HG03571 (cell line): Measurements from ENCODE around the gene DDX27.

ENCODE experiments used
- ATAC-seq: cut with Tn5 transposase; IDR thresholded peaks from one replicate; pipeline ENCODE4 v1.9.1; 2021; ENCODE audit not compliant: unreplicated experiment

DDX27 gene

GRCh38 chr20:49287555-49288249, 68.5 kb downstream of the DDX27 start:
- no peak for ATAC-seq

- ATAC-seq, result no peak
Observed at GRCh38 chr20:49288250-49288751, 69.1 kb downstream of the DDX27 start.

GRCh38 chr20:49288784-49289696, 69.8 kb downstream of the DDX27 start:
- no peak for ATAC-seq

DNA sequence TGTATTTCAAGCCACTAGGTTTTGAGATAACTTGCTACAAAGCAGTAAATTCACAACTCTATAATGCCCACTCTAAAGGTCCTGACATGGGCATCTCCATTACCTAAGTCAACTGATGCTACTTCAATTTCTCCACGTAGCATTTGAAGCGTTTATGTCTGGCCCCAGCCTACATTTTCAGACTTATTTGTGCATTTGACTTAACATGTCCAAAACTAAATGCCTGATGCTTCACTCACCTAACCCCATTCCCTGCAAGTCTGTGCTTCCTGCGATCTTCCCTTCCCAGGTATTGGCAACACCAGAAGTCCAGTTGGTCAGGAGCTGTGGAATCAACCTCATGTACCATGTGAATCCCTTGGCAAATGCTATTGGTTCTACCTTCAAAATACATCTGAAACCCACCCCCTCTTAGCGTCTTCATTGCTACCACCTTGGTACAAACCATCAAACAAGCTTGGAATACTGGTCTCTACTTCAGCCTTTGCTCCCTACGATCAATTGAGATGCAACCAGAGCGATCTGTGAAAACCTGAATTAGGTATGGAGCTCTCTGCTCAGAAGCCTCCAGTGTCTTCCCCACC, 71.5 kb downstream of the DDX27 start:
- no peak for ATAC-seq

- ATAC-seq, result no peak
Observed at GRCh38 chr20:49291200-49291599, 72.0 kb downstream of the DDX27 start.

DNA sequence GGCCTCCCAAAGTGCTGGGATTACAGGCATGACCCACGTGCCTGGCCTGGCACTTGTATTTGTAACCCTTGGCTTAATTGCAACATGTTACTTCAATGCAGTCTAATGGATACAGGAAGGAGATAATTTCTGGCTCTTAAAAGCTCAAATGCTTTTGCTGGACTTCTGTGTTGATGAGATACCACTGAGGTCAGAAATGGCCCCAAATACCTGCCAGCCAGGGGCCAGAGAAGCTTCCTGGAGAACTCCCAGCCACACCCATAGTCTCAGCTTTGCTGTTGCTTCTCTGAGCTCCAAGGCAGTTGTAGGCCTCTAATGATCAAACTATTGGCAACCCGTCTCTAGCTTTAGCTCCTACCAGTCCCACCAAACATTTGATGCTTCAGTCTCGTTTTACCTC, 72.8 kb downstream of the DDX27 start:
- ATAC-seq, result no peak

GRCh38 chr20:49293122-49293521, 73.9 kb downstream of the DDX27 start:
- no peak for ATAC-seq
